H9 (cell line): Measurements from ENCODE around the gene PARD6B. TPM values are rescaled to one million over a fixed set of nuclear protein-coding genes. Genes with fewer than 3 reads are reported as not detected.
"Not testable (repeated sequence)": the region's sequence is repeated elsewhere in the genome, so short reads cannot be mapped to it uniquely, and the experiment has no call there.

ENCODE experiments used
- DNase-seq: peaks from one replicate; pipeline ENCODE4 v3.0.0-alpha.2; 2017
- H2AFZ ChIP-seq: one replicate; pipeline ENCODE4 v1.6.1; 2013; ENCODE audit warnings: mild to moderate bottlenecking, low read length, control low read depth, moderate library complexity
- H2AK5ac ChIP-seq: 2 replicates; pipeline ENCODE4 v1.6.1; 2013; ENCODE audit warnings: low read length, control low read depth, mixed read lengths; ENCODE audit not compliant: insufficient read length
- H2BK120ac ChIP-seq: one replicate; pipeline ENCODE4 v1.6.1; 2013; ENCODE audit warnings: low read depth, mild to moderate bottlenecking, low read length, control low read depth, inconsistent platforms; ENCODE audit not compliant: poor library complexity, severe bottlenecking
- H2BK12ac ChIP-seq: 2 replicates; pipeline ENCODE4 v1.6.1; 2013; ENCODE audit warnings: low read length, control low read depth, mixed read lengths, low read depth; ENCODE audit not compliant: insufficient read length
- H2BK15ac ChIP-seq: 2 replicates; pipeline ENCODE4 v1.6.1; 2013; ENCODE audit warnings: low read depth, low read length, control low read depth
- H2BK20ac ChIP-seq: one replicate; pipeline ENCODE4 v1.6.1; 2013; ENCODE audit warnings: low read depth, mild to moderate bottlenecking, low read length, control low read depth, inconsistent platforms; ENCODE audit not compliant: poor library complexity, severe bottlenecking
- H2BK5ac ChIP-seq: 2 replicates; pipeline ENCODE4 v1.6.1; 2013; ENCODE audit warnings: low read length, control low read depth, mixed read lengths; ENCODE audit not compliant: insufficient read length
- H3K14ac ChIP-seq: 2 replicates; pipeline ENCODE4 v1.6.1; 2013; ENCODE audit warnings: low read length, control low read depth; ENCODE audit not compliant: insufficient read depth
- H3K18ac ChIP-seq: 2 replicates; pipeline ENCODE4 v1.6.1; 2013; ENCODE audit warnings: low read depth, mild to moderate bottlenecking, mixed read lengths, low read length, control low read depth; ENCODE audit not compliant: insufficient read length
- H3K23ac ChIP-seq: 2 replicates; pipeline ENCODE4 v1.6.1; 2013; ENCODE audit warnings: low read length, control low read depth, mixed read lengths, low read depth; ENCODE audit not compliant: insufficient read length
- H3K23me2 ChIP-seq: 2 replicates; pipeline ENCODE4 v1.6.1; 2013; ENCODE audit warnings: low read depth, mild to moderate bottlenecking, mixed read lengths, low read length, control low read depth; ENCODE audit not compliant: insufficient read length, poor library complexity, severe bottlenecking
- H3K27ac ChIP-seq: 2 replicates; pipeline ENCODE4 v1.5.1; 2013; ENCODE audit warnings: low read length, control low read depth, mixed read lengths, low read depth; ENCODE audit not compliant: insufficient read length
- H3K27me3 ChIP-seq: 2 replicates; pipeline ENCODE4 v1.6.1; 2013; ENCODE audit warnings: low read length, control low read depth, inconsistent platforms; ENCODE audit not compliant: insufficient read depth
- H3K4ac ChIP-seq: 2 replicates; pipeline ENCODE4 v1.6.1; 2013; ENCODE audit warnings: low read depth, mild to moderate bottlenecking, control low read depth, inconsistent platforms, low read length, moderate library complexity
- H3K4me1 ChIP-seq: 2 replicates; pipeline ENCODE4 v1.6.1; 2013; ENCODE audit warnings: low read length, control low read depth, inconsistent platforms; ENCODE audit not compliant: insufficient read depth
- H3K4me2 ChIP-seq: 2 replicates; pipeline ENCODE4 v1.6.1; 2013; ENCODE audit warnings: low read length, control low read depth, mixed read lengths; ENCODE audit not compliant: insufficient read length, insufficient read depth
- H3K56ac ChIP-seq: 2 replicates; pipeline ENCODE4 v1.6.1; 2013; ENCODE audit warnings: low read depth, mild to moderate bottlenecking, mixed read lengths, low read length, control low read depth; ENCODE audit not compliant: insufficient read length
- H3K79me1 ChIP-seq: 2 replicates; pipeline ENCODE4 v1.6.1; 2013; ENCODE audit warnings: low read depth, mild to moderate bottlenecking, moderate library complexity, low read length, control low read depth, inconsistent platforms; ENCODE audit not compliant: insufficient read depth, poor library complexity, severe bottlenecking
- H3K79me2 ChIP-seq: 2 replicates; pipeline ENCODE4 v1.6.1; 2013; ENCODE audit warnings: low read length, control low read depth, inconsistent platforms; ENCODE audit not compliant: insufficient read depth
- H3K9ac ChIP-seq: 2 replicates; pipeline ENCODE4 v1.6.1; 2013; ENCODE audit warnings: low read length, control low read depth, mixed read lengths; ENCODE audit not compliant: insufficient read length; ENCODE audit errors: extremely low read depth
- H3K9me3 ChIP-seq: one replicate; pipeline ENCODE4 v1.6.1; 2013; ENCODE audit warnings: low read depth, low read length, inconsistent platforms; ENCODE audit not compliant: control insufficient read depth
- H3T11ph ChIP-seq: one replicate; pipeline ENCODE4 v1.6.1; 2013; ENCODE audit warnings: mild to moderate bottlenecking, low read length, control low read depth, inconsistent platforms
- H4K20me1 ChIP-seq: one replicate; pipeline ENCODE4 v1.6.1; 2013; ENCODE audit not compliant: control insufficient read depth, insufficient read length, insufficient read depth
- H4K5ac ChIP-seq: 2 replicates; pipeline ENCODE4 v1.6.1; 2013; ENCODE audit warnings: low read depth, mild to moderate bottlenecking, mixed read lengths, low read length, control low read depth; ENCODE audit not compliant: insufficient read length
- H4K8ac ChIP-seq: replicated peaks from 2 replicates; pipeline ENCODE4 v1.6.1; 2013; ENCODE audit warnings: low read length, control low read depth, mixed read lengths, low read depth; ENCODE audit not compliant: insufficient read length
- H4K91ac ChIP-seq: 2 replicates; pipeline ENCODE4 v1.6.1; 2013; ENCODE audit warnings: low read depth, mild to moderate bottlenecking, moderate library complexity, mixed read lengths, low read length, control low read depth; ENCODE audit not compliant: insufficient read length
- H3K27ac Mint-ChIP-seq, 3 experiments: 2 replicates in 2 of 3; 3 replicates in 1 of 3; pipeline ENCODE4 v1.8.0; 2020 to 2021; ENCODE audit warnings: mixed read lengths in 3 of 3, mild to moderate bottlenecking in 1 of 3, moderate library complexity in 1 of 3
- H3K27me3 Mint-ChIP-seq: 2 replicates; pipeline ENCODE4 v1.8.0; 2021; ENCODE audit warnings: low read depth, mild to moderate bottlenecking, moderate library complexity, mixed read lengths
- H3K36me3 Mint-ChIP-seq, 3 experiments: 2 replicates in 2 of 3; 3 replicates in 1 of 3; pipeline ENCODE4 v1.8.0; 2020 to 2021; ENCODE audit warnings: low read depth in 3 of 3, mixed read lengths in 3 of 3; ENCODE audit not compliant: insufficient read depth in 1 of 3
- H3K4me1 Mint-ChIP-seq, 2 experiments: 2 replicates each; pipeline ENCODE4 v1.8.0; 2020; ENCODE audit warnings: mixed read lengths in 2 of 2
- H3K4me3 Mint-ChIP-seq, 2 experiments: 2 replicates in 1 of 2; 3 replicates in 1 of 2; pipeline ENCODE4 v1.8.0; 2020 to 2021; ENCODE audit warnings: mild to moderate bottlenecking in 2 of 2, mixed read lengths in 2 of 2, moderate library complexity in 1 of 2
- H3K9me3 Mint-ChIP-seq, 2 experiments: 2 replicates in 1 of 2; 3 replicates in 1 of 2; pipeline ENCODE4 v1.8.0; 2020; ENCODE audit warnings: mild to moderate bottlenecking in 2 of 2, mixed read lengths in 2 of 2, moderate library complexity in 1 of 2
- WGBS: extraction: QIAGEN DNeasy Blood & Tissue Kit; methylation state at CpG from one replicate; pipeline ENCODE4 v1.1.7; 2013; ENCODE audit warnings: missing lambda C conversion rate, low lambda C conversion rate, mixed read lengths; ENCODE audit not compliant: insufficient read length; ENCODE audit errors: extremely low coverage; 5-methylcytosine and 5-hydroxymethylcytosine counted together
- total RNA-seq: library from RNA; stranded (reverse); gene quantifications from 2 replicates; pipeline ENCODE4 v1.2.1, GENCODE V29; 2021
- TF ChIP-seq, protein P1 (sequence below): fragments of 200-600 bp; sonication (generic); conservative IDR thresholded peaks from 3 replicates; pipeline ENCODE4 v1.8.0; 2021; ENCODE audit warnings: antibody characterized with exemption, mild to moderate bottlenecking

PARD6B gene
- total RNA-seq, 1 experiment from 2014 or later, result 27.4 TPM

DNA sequence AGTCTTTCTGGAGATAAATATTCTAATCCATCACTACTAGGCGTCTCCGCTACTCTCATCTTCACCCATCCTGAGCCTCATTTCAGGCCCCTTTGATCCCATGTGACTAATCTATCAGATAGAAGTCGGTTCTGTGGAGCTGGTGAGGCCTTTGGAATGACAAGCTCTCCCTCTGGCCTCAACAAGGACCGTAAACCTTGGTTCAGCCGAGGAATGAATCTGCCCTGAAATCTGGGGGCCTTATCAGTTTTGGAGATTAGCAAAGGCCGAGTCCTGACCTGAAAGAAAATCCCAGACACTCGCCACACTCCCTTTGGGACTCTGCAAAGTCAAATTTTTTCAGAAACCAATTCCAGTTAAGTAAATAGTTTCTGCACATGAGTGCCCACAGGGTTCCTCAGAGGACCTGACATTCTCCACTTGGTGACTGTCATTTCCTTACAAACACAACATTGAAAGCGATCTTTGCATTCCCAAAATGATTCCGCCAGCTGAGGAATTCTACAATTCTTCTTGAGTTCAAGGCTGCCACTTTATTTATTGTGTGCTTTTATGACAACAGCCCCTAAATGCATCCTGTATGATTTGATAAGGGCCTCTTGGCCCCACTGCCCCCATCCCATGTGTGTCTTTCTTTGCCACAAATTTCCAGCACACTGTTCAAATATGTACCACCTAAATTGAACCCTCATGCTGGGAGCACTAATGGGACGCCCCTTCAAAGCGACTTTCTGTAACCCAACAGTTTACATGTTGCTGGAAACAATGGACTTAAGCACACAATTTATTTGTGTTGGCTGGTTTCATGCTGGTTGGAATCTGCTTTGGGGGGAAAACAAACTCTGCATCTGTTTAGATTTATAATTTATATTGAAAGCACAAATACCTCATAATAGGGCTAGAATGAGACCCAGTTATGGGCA is 30.1 kb upstream of the PARD6B start:
- no peak for DNase-seq
- H2BK20ac ChIP-seq, result no peak overlapping the region
- peaks cover 2% of the 10 kb centered on the region for H3K23me2 ChIP-seq
- no peak overlapping the region for H2BK5ac ChIP-seq
- H3K56ac ChIP-seq, result no peak overlapping the region
- no peak overlapping the region for H3K14ac ChIP-seq
- H3K4me1 Mint-ChIP-seq, result peaks cover 21 to 26% of the 10 kb centered on the region in 2 experiments
- no peak overlapping the region for H3K4me2 ChIP-seq
- H3K9me3 Mint-ChIP-seq, result no peaks in the 10 kb centered on the region; a peak in 1 of 5 replicates
- no peak overlapping the region for H3K27ac ChIP-seq
- no peak overlapping the region for H4K5ac ChIP-seq
- H3K4me1 ChIP-seq, result peaks cover 5% of the 10 kb centered on the region; the same call in 1 of the 2 replicates
- no peaks in the 10 kb centered on the region for H3K9me3 ChIP-seq
- no peak overlapping the region for H3T11ph ChIP-seq
- H3K9ac ChIP-seq, result no peak overlapping the region
- no peak overlapping the region for H3K23ac ChIP-seq
- H2AK5ac ChIP-seq, result no peak overlapping the region
- no peak overlapping the region for H2BK12ac ChIP-seq
- H3K27me3 Mint-ChIP-seq, result no peaks in the 10 kb centered on the region
- H4K20me1 ChIP-seq, result no peaks in the 10 kb centered on the region
- no peaks in the 10 kb centered on the region for H3K27me3 ChIP-seq
- H3K36me3 Mint-ChIP-seq, result no peaks in the 10 kb centered on the region
- no peak overlapping the region for H2AFZ ChIP-seq
- H2BK15ac ChIP-seq, result no peak overlapping the region
- H3K4me3 Mint-ChIP-seq, result no peak overlapping the region
- H3K4ac ChIP-seq, result no peak overlapping the region
- H3K79me1 ChIP-seq, result no peaks in the 10 kb centered on the region
- H4K91ac ChIP-seq, result no peak overlapping the region
- TF ChIP-seq, protein P1, sequence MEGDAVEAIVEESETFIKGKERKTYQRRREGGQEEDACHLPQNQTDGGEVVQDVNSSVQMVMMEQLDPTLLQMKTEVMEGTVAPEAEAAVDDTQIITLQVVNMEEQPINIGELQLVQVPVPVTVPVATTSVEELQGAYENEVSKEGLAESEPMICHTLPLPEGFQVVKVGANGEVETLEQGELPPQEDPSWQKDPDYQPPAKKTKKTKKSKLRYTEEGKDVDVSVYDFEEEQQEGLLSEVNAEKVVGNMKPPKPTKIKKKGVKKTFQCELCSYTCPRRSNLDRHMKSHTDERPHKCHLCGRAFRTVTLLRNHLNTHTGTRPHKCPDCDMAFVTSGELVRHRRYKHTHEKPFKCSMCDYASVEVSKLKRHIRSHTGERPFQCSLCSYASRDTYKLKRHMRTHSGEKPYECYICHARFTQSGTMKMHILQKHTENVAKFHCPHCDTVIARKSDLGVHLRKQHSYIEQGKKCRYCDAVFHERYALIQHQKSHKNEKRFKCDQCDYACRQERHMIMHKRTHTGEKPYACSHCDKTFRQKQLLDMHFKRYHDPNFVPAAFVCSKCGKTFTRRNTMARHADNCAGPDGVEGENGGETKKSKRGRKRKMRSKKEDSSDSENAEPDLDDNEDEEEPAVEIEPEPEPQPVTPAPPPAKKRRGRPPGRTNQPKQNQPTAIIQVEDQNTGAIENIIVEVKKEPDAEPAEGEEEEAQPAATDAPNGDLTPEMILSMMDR, result no peak
- H3K79me2 ChIP-seq, result no peaks in the 10 kb centered on the region
- no peak overlapping the region for H3K27ac Mint-ChIP-seq
- H3K18ac ChIP-seq, result no peak overlapping the region
- H4K8ac ChIP-seq, result no peak overlapping the region
- H2BK120ac ChIP-seq, result no peak overlapping the region
- WGBS, result no CpG with 5 or more reads among the region's 11 CpGs

DNA sequence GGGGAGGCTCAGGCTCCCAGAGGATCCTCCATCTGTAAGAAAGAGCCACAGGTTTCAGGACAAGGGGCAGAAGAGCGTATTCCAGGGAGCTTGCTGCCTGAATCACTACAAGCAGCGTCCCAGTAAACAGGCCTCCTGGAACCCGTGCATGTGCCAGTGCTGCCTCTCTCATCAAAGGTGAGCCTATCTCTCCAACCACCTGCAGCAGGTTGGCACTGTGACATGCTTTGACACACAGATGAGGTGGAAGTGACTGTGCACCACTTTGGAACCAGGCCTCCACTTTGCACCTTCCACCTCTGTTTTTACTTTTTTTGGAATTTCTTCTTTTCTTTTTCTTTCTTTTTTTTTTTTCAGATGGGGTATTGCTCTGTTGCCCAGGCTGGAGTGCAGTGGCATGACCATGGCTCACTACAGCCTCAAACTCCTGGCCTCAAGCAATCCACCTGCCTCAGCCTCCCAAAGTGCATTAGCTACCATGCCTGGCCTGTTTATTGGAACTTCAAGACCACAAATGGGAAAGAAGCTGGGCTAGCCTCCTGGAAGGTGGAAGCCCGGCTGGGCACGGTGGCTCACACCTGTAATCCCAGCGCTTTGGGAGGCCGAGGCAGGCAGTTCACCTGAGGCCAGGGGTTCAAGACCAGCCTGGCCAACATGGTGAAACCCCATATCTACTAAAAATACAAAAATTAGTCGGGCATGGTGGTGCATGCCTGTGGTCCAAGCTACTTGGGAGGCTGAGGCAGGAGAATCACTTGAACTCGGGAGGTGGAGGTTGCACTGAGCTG is 27.5 kb upstream of the PARD6B start:
- not testable (repeated sequence) for H3K23me2 ChIP-seq, H4K5ac ChIP-seq, H3K56ac ChIP-seq, H2BK20ac ChIP-seq, H3K18ac ChIP-seq, H4K8ac ChIP-seq, H3K27me3 Mint-ChIP-seq, H2BK15ac ChIP-seq, H3K79me2 ChIP-seq, H2BK120ac ChIP-seq, H3K4me1 ChIP-seq, DNase-seq, H3K9me3 ChIP-seq, H3K4me2 ChIP-seq, H2AFZ ChIP-seq, H3K27ac ChIP-seq, H3K14ac ChIP-seq, H2BK12ac ChIP-seq, H3K4ac ChIP-seq, H3K27me3 ChIP-seq, H2BK5ac ChIP-seq, H3K9me3 Mint-ChIP-seq, H2AK5ac ChIP-seq, H3K23ac ChIP-seq, H4K91ac ChIP-seq, H4K20me1 ChIP-seq, H3K9ac ChIP-seq, H3K79me1 ChIP-seq, H3T11ph ChIP-seq, H3K36me3 Mint-ChIP-seq, H3K4me3 Mint-ChIP-seq
- Mint-ChIP-seq H3K4me1 (peaks cover 21 to 26% of the 10 kb centered on the region in 2 experiments), H3K27ac (peak overlapping the region in 1 of 3 experiments; percentile 90; a peak in 3 of 7 replicates)
- WGBS, result no CpG with 5 or more reads among the region's 9 CpGs
